Activated CD8-positive, alpha-beta memory T cell treated with anti-CD3 and anti-CD28 coated beads, Interleukin-2, amount 10 ng/mL, durations not matched to agents 7 days and 5 days (primary cell): ENCODE data around the gene SEC23A. TPM values are rescaled to one million over a fixed set of nuclear protein-coding genes. Genes with fewer than 3 reads are reported as not detected.
"Not testable (repeated sequence)": the region's sequence is repeated elsewhere in the genome, so short reads cannot be mapped to it uniquely, and the experiment has no call there.

Source experiments
- ATAC-seq: fragments of 150-1000 bp; cut with Tn5 transposase; one replicate; pipeline ENCODE4 v1.10.0; 2021; ENCODE audit warnings: moderate library complexity
- CTCF ChIA-PET: fragments of 350-600 bp; sonication (Branson Sonifier 250); formaldehyde crosslinking; loops from one replicate; lab custom pipeline; 2021; ENCODE audit warnings: antibody characterized with exemption; lab: Charles Lee
- DNase-seq: peaks from one replicate; pipeline ENCODE4 v3.0.0-alpha.2; 2020
- H3K27ac Mint-ChIP-seq: one replicate; pipeline ENCODE4 v1.8.0; 2021; ENCODE audit warnings: mild to moderate bottlenecking, mixed read lengths
- H3K27me3 Mint-ChIP-seq: one replicate; pipeline ENCODE4 v1.8.0; 2021; ENCODE audit warnings: mixed read lengths
- H3K36me3 Mint-ChIP-seq: one replicate; pipeline ENCODE4 v1.8.0; 2021; ENCODE audit warnings: mild to moderate bottlenecking, mixed read lengths
- H3K4me1 Mint-ChIP-seq: one replicate; pipeline ENCODE4 v1.8.0; 2021; ENCODE audit warnings: mixed read lengths
- H3K4me3 Mint-ChIP-seq: one replicate; pipeline ENCODE4 v1.8.0; 2021; ENCODE audit warnings: mild to moderate bottlenecking, moderate library complexity, mixed read lengths
- H3K9me3 Mint-ChIP-seq: one replicate; pipeline ENCODE4 v1.8.0; 2022; ENCODE audit warnings: low read depth, mixed read lengths
- total RNA-seq, 2 experiments: library from RNA; stranded (reverse); gene quantifications; one replicate each; pipeline ENCODE4 v1.2.3, GENCODE V29; 2021

Gene SEC23A
- total RNA-seq, 2 experiments from 2014 or later = 43.7 to 54.3 TPM

- no peak for ATAC-seq
- CTCF ChIA-PET = no interaction called here
- Mint-ChIP-seq H3K27ac (no peak overlapping the region), H3K4me3 (no peak overlapping the region), H3K36me3 (peaks cover 50% of the 10 kb centered on the region), H3K9me3 (no peaks in the 10 kb centered on the region), H3K27me3 (no peaks in the 10 kb centered on the region), H3K4me1 (peaks cover 2% of the 10 kb centered on the region)
- no peak for DNase-seq
Observed at GRCh38 chr14:39080886-39081285, 22.1 kb downstream of the SEC23A start.

GRCh38 chr14:39071096-39071495 is 31.9 kb downstream of the SEC23A start:
- Mint-ChIP-seq H3K9me3 (no peaks in the 10 kb centered on the region), H3K4me3 (no peak overlapping the region), H3K27me3 (no peaks in the 10 kb centered on the region), H3K4me1 (peaks cover under 1% of the 10 kb centered on the region), H3K27ac (no peak overlapping the region), H3K36me3 (peaks cover 55% of the 10 kb centered on the region)
- CTCF ChIA-PET = no interaction called here
- no peak for DNase-seq
- no peak for ATAC-seq

- Mint-ChIP-seq H3K27me3 (no peaks in the 10 kb centered on the region), H3K36me3 (peaks cover 54% of the 10 kb centered on the region), H3K9me3 (no peaks in the 10 kb centered on the region), H3K4me1 (no peaks in the 10 kb centered on the region), H3K27ac (no peak overlapping the region), H3K4me3 (no peak overlapping the region)
- DNase-seq (no peak), ATAC-seq (no peak)
- CTCF ChIA-PET = no interaction called here
Observed at GRCh38 chr14:39069923-39070322, 33.1 kb downstream of the SEC23A start.

- H3K27me3 Mint-ChIP-seq = not testable (repeated sequence)
Observed at GRCh38 chr14:39069169-39069805, 33.7 kb downstream of the SEC23A start.

GRCh38 chr14:39060818-39061437 is 42.1 kb downstream of the SEC23A start:
- H3K4me1 Mint-ChIP-seq = no peaks in the 10 kb centered on the region
- no peak overlapping the region for H3K4me3 Mint-ChIP-seq
- no peak for DNase-seq
- CTCF ChIA-PET = no interaction called here
- H3K9me3 Mint-ChIP-seq = peaks cover 13% of the 10 kb centered on the region
- H3K36me3 Mint-ChIP-seq = peaks cover 70% of the 10 kb centered on the region
- ATAC-seq = no peak
- no peaks in the 10 kb centered on the region for H3K27me3 Mint-ChIP-seq
- no peak overlapping the region for H3K27ac Mint-ChIP-seq

More at GRCh38 chr14:39069169-39069805, 33.7 kb downstream of the SEC23A start:
- H3K27ac Mint-ChIP-seq, ATAC-seq, H3K9me3 Mint-ChIP-seq, CTCF ChIA-PET, DNase-seq, H3K4me3 Mint-ChIP-seq, H3K4me1 Mint-ChIP-seq: not testable (repeated sequence)
- peaks cover 55% of the 10 kb centered on the region for H3K36me3 Mint-ChIP-seq

- no peaks in the 10 kb centered on the region for H3K4me1 Mint-ChIP-seq
- no peak overlapping the region for H3K4me3 Mint-ChIP-seq
Observed at GRCh38 chr14:39055786-39056474, 47.1 kb downstream of the SEC23A start.

GRCh38 chr14:39052869-39053454 is 50.1 kb downstream of the SEC23A start:
- CTCF ChIA-PET, H3K4me1 Mint-ChIP-seq, H3K9me3 Mint-ChIP-seq, H3K4me3 Mint-ChIP-seq, DNase-seq, ATAC-seq, H3K27ac Mint-ChIP-seq, H3K27me3 Mint-ChIP-seq: not testable (repeated sequence)
- H3K36me3 Mint-ChIP-seq = peaks cover 74% of the 10 kb centered on the region

More at GRCh38 chr14:39055786-39056474, 47.1 kb downstream of the SEC23A start:
- Mint-ChIP-seq H3K27me3 (no peaks in the 10 kb centered on the region), H3K36me3 (peaks cover 84% of the 10 kb centered on the region), H3K27ac (no peak overlapping the region), H3K9me3 (peaks cover 11% of the 10 kb centered on the region)
- no peak for ATAC-seq
- CTCF ChIA-PET = no interaction called here
- DNase-seq = no peak

GRCh38 chr14:39050389-39050788 is 52.6 kb downstream of the SEC23A start:
- no peak overlapping the region for H3K4me3 Mint-ChIP-seq
- no peaks in the 10 kb centered on the region for H3K27me3 Mint-ChIP-seq
- no peaks in the 10 kb centered on the region for H3K9me3 Mint-ChIP-seq
- H3K27ac Mint-ChIP-seq = no peak overlapping the region
- H3K36me3 Mint-ChIP-seq = peaks cover 77% of the 10 kb centered on the region
- ATAC-seq (no peak), DNase-seq (no peak)
- CTCF ChIA-PET = no interaction called here
- peaks cover 5% of the 10 kb centered on the region for H3K4me1 Mint-ChIP-seq

- H3K9me3 Mint-ChIP-seq, H3K4me3 Mint-ChIP-seq, CTCF ChIA-PET, H3K4me1 Mint-ChIP-seq, DNase-seq, ATAC-seq, H3K27me3 Mint-ChIP-seq, H3K27ac Mint-ChIP-seq: not testable (repeated sequence)
- peaks cover 52% of the 10 kb centered on the region for H3K36me3 Mint-ChIP-seq
Observed at GRCh38 chr14:39045889-39046288, 57.1 kb downstream of the SEC23A start.

GRCh38 chr14:39043352-39043943 is 59.6 kb downstream of the SEC23A start:
- H3K27ac Mint-ChIP-seq = no peak overlapping the region

GRCh38 chr14:39040529-39040928 is 62.5 kb downstream of the SEC23A start:
- no peaks in the 10 kb centered on the region for H3K9me3 Mint-ChIP-seq
- H3K4me3 Mint-ChIP-seq = no peak overlapping the region
- H3K4me1 Mint-ChIP-seq = peaks cover 11% of the 10 kb centered on the region

More at GRCh38 chr14:39043352-39043943, 59.6 kb downstream of the SEC23A start:
- no peak for ATAC-seq
- H3K36me3 Mint-ChIP-seq = peaks cover 57% of the 10 kb centered on the region
- H3K27me3 Mint-ChIP-seq = no peaks in the 10 kb centered on the region
- no peak overlapping the region for H3K4me3 Mint-ChIP-seq
- DNase-seq = no peak
- no peaks in the 10 kb centered on the region for H3K9me3 Mint-ChIP-seq
- CTCF ChIA-PET = no interaction called here
- H3K4me1 Mint-ChIP-seq = peaks cover 11% of the 10 kb centered on the region

GRCh38 chr14:39038542-39038941 is 64.5 kb downstream of the SEC23A start:
- no peaks in the 10 kb centered on the region for H3K9me3 Mint-ChIP-seq
- H3K27me3 Mint-ChIP-seq = no peaks in the 10 kb centered on the region
- DNase-seq = no peak
- CTCF ChIA-PET = interaction anchor here (1.6 kb wide), 1 partner anchor 23 kb away, joined by 4 read pairs; no protein-coding TSS in a partner anchor
- no peak overlapping the region for H3K4me3 Mint-ChIP-seq
- no peak overlapping the region for H3K27ac Mint-ChIP-seq
- peaks cover 31% of the 10 kb centered on the region for H3K36me3 Mint-ChIP-seq
- ATAC-seq = no peak
- H3K4me1 Mint-ChIP-seq = peaks cover 11% of the 10 kb centered on the region

More at GRCh38 chr14:39040529-39040928, 62.5 kb downstream of the SEC23A start:
- CTCF ChIA-PET = interaction anchor here (0.8 kb wide), 1 partner anchor 44 kb away, joined by 3 read pairs; no protein-coding TSS in a partner anchor
- DNase-seq = no peak
- no peak for ATAC-seq
- no peaks in the 10 kb centered on the region for H3K27me3 Mint-ChIP-seq
- peaks cover 34% of the 10 kb centered on the region for H3K36me3 Mint-ChIP-seq
- H3K27ac Mint-ChIP-seq = no peak overlapping the region

GRCh38 chr14:39036760-39037159 is 66.3 kb downstream of the SEC23A start:
- Mint-ChIP-seq H3K36me3 (peaks cover 25% of the 10 kb centered on the region), H3K4me1 (peaks cover 11% of the 10 kb centered on the region), H3K27ac (no peak overlapping the region), H3K27me3 (no peaks in the 10 kb centered on the region), H3K9me3 (no peaks in the 10 kb centered on the region), H3K4me3 (no peak overlapping the region)
- ATAC-seq (no peak), DNase-seq (no peak)
- CTCF ChIA-PET = no interaction called here
